Suppressor macrophage treated with lipopolysaccharide for 4 hours (primary cell): Measurements from ENCODE around the gene GRID2.
"Not testable (repeated sequence)": the region's sequence is repeated elsewhere in the genome, so short reads cannot be mapped to it uniquely, and the experiment has no call there.

Source experiments
- DNase-seq: peaks from one replicate; pipeline ENCODE4 v3.0.0-alpha.2; 2020

GRID2 gene

GRCh38 chr4:92444143-92444843 is 140.5 kb downstream of the GRID2 start:
- not testable (repeated sequence) for DNase-seq

GRCh38 chr4:92445127-92445526 is 141.4 kb downstream of the GRID2 start:
- DNase-seq, result no peak

DNA sequence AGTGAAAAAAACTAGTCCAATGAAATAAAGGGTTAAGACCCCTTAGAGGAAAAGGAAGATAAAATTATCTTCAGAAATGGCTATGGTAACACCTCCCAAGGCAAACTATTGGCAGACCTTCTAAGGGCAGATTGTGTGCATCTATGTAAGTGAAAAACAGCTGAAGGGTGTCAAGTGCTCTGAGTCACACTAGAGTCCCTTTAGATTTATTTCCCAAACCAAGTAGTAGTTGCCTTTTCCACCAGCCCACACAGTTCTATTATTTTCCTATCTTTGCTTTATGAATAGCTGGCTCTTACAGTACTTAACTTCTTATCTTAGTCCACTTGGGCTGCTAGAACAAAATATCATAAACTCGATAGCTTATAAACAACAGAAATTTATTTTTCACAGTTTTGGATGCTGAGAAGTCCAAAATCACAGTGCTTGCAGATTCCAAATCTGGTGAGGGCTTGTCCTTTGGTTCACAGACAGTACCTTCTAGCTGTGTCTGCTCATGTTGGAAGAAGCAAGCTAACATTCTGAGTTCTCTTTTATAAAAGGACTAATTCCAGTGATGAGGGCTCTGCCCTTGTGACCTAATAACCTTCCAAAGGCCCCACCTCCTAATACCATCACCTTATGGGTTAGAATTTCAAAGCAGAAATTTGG is 143.6 kb downstream of the GRID2 start:
- DNase-seq, result no peak

- not testable (repeated sequence) for DNase-seq
Measured at GRCh38 chr4:92448176-92448575, 144.4 kb downstream of the GRID2 start.

GRCh38 chr4:92450694-92451093 is 146.9 kb downstream of the GRID2 start:
- no peak for DNase-seq

GRCh38 chr4:92451782-92452181 is 148.0 kb downstream of the GRID2 start:
- no peak for DNase-seq

DNA sequence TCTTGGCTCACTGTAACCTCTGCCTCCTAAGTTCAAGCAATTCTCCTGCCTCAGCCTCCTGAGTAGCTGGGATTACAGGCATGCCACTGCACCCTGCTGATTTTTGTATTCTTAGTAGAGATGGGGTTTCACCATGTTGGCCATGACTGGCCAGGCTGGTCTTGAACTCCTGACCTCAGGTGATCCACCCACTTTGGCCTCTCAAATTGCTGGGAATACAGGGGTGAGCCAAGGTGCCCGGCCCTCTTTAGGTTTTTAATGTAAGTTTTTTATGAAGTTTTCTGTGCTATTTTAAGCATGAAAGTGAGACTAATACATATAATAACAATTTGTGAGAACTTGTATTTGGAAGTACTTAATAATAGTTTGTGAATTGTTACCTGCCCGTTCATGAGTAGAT is 148.6 kb downstream of the GRID2 start:
- DNase-seq, result not testable (repeated sequence)

- no peak for DNase-seq
Measured at GRCh38 chr4:92455329-92455839, 151.6 kb downstream of the GRID2 start.

- DNase-seq, result no peak
Measured at GRCh38 chr4:92455951-92456350, 152.2 kb downstream of the GRID2 start.

GRCh38 chr4:92461732-92462131 is 158.0 kb downstream of the GRID2 start:
- DNase-seq, result no peak

DNA sequence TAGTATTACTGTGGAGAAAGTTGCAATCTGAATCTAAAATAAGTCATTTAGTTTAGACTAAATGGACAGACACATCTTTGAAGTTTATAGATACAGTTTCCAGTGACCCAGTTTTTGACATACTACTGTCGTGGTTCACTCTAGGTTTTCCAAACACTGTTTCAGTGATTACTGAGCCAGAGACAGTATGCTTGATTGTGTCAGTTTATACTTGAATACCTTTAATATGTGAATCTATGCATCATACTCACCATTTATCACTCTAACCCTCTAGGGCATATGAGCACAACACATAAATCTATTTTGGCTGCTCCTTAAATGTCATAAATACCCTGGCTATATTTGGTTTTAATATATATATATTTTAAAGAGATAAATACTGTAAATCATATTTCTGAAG is 173.5 kb downstream of the GRID2 start:
- DNase-seq, result no peak

DNA sequence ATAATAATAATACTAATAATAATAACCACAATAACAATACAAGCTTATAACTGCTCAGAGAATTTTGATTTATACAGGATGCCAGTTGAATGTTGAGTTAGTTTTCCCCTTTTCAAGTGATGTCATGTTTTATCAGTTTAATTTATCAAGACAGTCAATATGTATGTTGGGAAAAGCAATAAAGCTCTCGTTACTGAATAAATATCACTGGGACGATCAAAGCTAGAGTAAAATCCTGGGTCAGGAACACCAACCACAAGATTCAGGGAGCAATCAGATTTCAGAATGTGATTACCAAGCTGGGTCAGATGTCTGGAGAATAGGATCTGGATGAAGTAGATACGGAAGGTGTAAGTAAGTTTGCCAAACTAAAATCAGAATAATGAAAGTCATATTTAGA is 179.6 kb downstream of the GRID2 start:
- DNase-seq, result no peak

DNA sequence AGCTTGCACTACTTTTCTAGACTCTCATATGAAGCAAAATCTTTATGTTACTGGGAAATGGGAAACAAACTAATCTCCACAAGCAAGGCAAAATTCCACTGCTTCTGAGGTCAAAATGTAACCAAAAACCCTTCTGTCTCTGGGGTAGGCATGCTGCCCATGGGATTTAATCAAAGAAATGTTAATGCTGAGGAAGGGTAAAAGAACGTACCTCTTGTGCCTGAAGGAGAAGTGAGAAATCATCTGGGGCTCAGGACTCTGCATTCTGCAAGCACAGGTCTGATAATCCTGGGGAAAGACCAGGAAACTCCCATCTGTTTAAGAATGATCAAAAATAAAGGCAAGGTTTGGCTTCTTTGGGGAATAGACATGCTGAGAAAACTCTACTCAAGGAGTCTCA is 184.7 kb downstream of the GRID2 start:
- no peak for DNase-seq

DNA sequence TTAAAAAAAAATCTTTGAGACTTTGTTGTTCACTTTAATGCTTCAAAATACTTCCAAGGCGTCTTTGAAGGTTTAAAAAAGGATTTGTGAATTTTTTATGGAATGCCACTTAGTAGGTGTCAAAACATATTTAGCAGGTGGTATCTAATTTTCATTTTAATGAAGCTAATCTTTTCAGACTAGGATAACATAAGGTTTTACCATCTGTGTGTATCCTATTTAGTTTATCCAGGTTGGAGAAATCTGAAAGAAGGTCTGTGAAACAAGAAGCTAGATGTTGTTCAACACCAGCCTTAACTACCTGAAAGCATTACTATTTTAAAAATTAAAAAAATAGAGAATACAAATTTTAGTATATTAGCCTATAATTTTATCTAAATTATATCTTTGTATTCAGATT is 193.4 kb downstream of the GRID2 start:
- no peak for DNase-seq

GRCh38 chr4:92501456-92501855 is 197.7 kb downstream of the GRID2 start:
- no peak for DNase-seq

DNA sequence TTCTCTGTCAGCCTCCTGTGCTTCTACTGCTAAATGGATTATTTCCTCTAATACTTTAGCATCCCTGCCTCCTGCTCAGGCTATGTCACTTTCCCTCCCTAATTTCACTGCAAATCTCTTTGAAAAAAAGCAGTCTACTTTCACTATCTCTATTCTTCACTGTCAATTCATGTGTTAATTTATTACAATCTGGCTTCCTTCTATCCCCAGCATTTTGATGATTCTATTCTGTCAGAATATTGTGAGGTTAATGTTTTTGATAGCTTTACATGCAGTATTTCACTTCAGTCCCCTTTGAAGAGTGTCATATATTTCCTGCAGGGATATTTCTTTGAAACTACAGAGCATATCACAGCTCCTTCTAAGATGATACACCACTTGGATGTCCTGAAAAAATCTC is 203.2 kb downstream of the GRID2 start:
- no peak for DNase-seq

DNA sequence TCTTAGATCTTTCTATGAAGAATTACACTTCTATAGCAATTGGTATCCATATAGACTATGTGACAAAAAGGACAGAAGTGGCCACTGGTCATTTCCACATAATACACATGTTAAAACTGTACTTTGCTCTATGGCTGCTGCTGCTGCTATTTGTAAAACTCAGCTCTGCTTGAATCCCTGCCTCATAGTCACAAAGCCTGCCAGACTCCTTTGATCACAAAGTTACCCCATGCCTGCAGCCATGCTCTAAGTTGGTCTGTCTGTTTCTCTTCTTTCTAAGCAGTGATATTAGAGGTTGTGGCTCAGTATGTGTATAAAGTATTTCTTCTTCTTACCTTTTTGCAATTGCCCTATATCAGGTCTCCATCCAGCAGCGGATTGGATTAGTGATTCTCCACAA is 210.9 kb downstream of the GRID2 start:
- no peak for DNase-seq

DNA sequence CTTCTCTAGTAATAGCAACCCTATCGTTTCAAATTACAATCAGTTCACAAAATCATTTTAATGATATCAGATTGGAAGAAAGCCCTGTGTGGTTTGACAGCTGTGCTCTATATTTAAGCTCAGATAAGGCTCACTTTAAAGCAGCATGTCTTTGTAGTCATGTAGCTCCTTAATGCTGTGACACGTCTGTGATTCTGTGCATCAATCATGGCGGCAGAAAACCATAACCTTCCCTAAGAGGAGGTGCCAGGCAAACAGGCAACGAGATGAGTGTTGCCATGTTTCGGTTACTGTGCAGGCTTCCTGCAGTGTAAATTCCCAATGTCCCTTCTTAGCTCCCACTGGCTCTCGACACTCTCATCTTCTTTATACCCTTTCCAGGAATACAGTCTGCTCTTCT is 212.7 kb downstream of the GRID2 start:
- DNase-seq, result no peak

DNA sequence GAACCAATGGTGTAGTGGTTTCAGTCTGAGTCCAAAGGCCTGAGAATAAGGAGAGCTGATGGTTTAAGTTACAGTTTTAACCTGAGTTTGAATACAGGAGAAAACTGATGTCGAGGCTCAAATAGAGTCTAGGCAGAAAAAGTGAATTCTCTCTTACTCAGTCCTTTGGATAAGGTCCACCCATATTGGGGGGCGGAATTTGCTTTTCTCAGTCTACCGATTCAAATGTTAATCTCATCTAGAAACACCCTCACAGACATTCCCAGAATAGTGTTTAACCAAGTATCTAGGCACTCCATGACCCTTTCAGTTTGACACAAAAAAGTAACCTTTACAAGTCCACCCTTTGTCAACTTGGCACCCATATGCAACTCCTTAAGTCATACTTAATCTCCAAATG is 216.0 kb downstream of the GRID2 start:
- DNase-seq, result no peak

DNA sequence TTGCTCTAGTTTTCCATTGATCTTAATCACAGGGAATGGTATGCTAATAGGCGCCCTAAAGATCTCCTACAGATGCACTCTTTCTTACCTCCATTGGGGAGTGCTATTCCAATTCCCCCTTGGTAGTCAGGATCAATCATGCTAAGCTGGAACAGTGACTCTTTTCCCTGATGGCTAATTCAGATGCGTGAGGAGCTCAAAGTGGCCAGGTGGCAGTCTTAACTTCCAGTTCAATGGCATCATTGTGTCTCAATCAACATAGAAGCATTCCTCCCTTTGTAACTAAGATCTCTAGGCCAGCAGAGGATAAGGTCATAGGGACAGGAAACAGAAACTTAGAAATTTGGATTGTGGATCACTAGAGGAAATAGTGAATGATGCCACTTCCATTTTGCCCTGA is 216.8 kb downstream of the GRID2 start:
- DNase-seq, result no peak

DNA sequence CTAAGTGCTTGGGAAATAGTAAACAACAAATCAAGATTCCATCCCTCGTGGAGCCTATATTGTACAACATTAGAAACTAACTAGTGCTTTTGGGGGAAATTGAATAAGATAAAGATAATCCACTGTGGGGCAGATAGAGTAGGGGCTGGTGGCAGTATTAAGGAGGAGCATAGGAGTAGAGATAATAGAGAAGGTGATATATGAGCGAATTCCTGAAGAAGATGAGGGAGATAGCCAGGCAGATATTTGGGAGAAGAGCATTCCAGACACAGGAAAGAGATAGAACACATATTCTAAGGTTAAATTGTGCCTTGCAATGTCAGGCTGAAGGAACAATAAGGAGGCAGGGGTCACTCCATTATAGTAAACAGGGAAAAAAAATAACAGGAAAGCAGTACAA is 218.2 kb downstream of the GRID2 start:
- no peak for DNase-seq

DNA sequence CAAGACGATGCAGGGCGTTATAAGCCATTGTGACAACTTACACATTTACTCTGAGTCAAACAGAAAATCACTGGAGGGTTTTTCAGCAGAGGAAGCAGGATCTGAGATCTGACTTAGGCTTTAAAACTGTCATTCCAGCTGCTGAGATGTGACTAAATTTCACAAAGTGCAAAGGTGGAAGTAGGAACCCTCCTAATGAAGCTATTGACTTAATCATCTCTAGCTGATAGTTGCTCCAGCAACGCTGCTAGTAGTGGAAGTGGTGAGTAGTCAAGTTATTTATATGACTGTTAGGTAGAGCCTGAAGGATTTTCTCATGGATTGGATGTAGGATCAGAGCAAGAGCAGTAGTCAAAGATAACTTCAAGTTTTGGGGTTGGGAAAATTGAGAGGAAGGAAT is 218.6 kb downstream of the GRID2 start:
- DNase-seq, result no peak

DNA sequence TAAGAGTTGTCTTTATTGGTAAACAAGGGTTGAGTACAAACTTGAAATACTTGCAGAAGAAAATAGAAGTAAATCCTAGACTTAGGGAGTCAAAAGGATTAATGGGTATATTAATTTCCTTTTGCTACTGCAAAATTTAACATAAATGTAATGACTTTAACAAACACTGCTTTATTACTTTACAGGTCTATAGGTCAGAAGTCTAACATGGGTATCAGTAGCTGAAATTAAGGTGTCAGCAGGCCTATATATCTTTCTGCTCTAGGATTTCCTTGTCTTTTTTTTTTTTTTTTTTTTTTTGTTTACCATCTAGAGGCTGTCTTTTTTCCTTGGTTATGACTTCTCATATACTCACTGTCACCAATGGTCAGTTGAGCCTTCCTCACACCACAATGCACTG is 220.4 kb downstream of the GRID2 start:
- DNase-seq, result no peak

DNA sequence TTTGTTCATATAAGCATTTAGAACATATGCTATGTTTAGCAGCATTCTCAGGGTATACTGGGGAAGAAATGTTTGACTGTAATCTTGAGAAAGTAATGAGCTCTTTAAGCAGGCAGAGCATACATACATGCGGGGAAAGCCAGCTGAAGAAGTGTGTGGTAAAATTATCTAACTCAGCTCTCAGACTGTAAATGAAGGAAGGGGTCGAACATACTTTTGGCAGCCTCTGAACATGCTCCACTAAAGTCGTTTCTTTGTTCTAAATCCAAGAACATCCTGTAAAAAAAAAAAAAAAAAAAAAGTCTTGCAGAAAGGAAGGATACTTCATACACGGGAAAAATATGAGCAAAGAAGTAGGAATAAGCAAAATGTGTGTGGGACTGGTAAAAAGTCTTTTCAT is 224.8 kb downstream of the GRID2 start:
- no peak for DNase-seq

GRCh38 chr4:92529510-92529909 is 225.7 kb downstream of the GRID2 start:
- no peak for DNase-seq
